NCI-H2107 treated with DMSO at 0.1 percent for 48 hours (cell line): Measurements from ENCODE around the gene CDK2AP2.
"Not testable (repeated sequence)": the region's sequence is repeated elsewhere in the genome, so short reads cannot be mapped to it uniquely, and the experiment has no call there.

ENCODE experiments used
- DNase-seq: peaks from one replicate; lab custom pipeline; 2025; ENCODE audit not compliant: unreplicated experiment; lab: John Stamatoyannopoulos, UW

The CDK2AP2 gene

DNA sequence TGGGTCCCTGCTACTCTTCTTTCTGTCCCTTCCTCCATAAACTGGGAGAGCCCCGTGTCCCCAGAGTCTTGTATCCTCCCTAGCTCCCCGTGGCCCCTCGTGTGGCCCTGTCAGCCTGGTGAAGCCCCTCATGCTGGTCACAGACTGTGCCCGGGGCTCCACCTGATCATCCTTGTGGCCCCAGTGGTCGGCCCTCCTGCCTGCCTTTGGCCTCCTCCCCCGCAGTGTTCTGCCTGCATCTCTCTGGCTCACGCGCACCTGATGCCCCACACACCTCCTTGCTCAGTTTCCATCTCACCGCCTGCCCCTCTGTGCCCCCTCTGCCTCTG, 16.5 kb upstream of the CDK2AP2 start:
- DNase-seq: no peak

GRCh38 chr11:67523556-67524479, 15.9 kb upstream of the CDK2AP2 start:
- DNase-seq: no peak

GRCh38 chr11:67522844-67523555, 15.0 kb upstream of the CDK2AP2 start, which contains the start of gene CABP2:
CABP2 (minus strand) TSS chr11:67523446; CDS start chr11:67523326, 120 bp downstream.
- DNase-seq: no peak

DNA sequence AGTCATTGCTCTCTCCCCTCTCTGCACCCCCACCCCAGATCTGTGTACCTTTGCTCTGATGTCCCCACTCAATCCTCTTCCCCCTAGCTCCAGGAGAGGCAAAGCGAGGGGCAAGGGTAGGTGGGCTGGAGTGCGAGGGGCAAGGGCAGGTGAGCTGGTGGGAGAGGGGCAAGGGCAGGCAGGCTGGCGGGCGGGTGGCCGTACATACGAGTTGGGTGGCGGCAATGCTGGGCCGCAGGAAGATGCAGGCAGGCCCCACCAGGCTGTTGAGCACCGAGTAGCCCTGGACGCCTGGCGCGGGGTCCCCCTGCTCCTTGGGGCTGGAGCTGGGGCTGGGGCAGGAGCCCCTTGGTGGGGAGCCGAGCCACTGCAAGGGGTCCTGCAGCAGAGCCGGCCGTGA, 14.4 kb upstream of the CDK2AP2 start:
- no peak for DNase-seq

DNA sequence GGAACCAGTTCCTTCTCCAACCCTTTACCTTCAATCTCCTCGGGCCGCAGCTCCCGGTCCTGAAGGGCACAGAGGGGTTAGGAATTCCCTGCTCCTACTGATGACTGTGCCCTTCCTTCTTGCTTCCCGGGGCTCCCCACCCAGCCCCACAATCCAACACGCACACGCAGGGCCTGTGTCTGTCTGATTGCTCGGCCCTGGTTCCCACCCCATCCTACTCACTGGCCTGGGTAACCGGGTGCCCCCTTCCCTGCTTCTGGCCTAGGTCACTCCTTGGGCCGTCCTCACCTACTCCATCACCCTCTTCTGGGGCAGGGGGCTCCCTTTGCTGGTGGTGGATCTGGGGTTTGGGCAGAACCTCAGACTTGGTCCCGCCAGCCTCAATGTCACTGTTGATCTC, 14.0 kb upstream of the CDK2AP2 start:
- no peak for DNase-seq

DNA sequence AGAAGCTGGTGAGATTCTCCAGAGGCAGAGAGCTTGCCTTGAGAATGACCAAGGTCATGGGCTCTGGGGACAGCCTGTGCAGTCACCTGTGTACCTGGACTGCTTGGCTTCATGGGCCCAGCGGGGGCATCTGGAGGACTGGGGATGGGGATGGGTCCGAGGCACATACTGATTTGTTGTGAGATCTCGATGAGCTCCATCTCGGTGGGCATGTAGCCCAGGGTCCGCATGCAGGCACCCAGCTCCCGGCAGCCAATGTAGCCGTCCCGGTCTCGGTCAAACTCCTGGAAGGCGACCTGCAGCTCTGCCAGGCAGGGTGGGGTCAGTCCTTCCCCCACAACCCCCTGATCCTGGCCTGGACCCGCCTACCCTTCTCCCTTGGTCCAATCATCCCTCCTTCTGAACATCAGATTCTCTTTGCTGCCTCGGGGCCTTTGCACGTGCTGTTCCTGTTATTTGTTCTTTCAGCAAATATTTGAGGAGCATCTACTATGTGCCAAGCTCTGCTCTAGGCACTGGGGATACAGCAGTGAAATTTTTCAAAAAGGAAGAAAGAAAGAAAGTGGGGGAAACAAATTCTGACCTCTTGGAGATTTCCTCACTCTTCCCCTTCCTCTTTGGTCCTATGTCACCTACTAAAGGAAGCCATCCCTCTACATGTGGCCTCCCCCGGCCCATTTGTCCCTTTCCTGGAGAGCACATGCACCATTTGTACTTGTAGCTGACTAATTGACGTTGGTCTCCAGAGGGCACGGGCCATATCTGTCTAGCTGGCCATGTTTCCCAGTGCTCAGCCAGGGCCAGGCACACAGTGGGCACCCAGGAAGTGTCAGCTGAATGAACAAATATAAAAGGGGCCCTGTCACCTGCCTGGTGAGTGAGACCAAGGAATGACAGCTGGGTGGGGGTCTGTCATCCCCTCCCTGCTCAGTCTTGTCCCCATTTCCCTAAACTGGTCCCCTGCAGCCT, 13.2 kb upstream of the CDK2AP2 start:
- DNase-seq: no peak

DNA sequence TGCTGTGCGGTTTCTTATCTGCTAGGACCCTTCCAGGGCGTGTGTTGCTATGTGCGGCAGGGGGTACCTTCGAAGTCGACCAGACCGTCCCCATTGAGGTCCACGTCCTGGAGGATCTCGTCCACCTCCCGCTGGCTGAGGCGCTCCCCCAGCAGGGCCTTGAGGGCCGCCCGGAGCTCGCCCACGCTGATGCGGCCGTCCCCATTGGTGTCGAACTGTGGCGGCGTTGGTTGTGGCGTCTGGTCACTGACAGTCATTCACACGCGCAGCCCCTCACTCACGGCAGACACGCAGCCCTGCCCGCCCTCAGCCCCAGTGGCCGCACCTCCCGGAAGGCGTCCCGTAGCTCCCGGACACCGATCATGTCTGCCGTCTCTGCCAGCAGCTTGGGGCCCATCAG, 11.8 kb upstream of the CDK2AP2 start:
- no peak for DNase-seq

DNA sequence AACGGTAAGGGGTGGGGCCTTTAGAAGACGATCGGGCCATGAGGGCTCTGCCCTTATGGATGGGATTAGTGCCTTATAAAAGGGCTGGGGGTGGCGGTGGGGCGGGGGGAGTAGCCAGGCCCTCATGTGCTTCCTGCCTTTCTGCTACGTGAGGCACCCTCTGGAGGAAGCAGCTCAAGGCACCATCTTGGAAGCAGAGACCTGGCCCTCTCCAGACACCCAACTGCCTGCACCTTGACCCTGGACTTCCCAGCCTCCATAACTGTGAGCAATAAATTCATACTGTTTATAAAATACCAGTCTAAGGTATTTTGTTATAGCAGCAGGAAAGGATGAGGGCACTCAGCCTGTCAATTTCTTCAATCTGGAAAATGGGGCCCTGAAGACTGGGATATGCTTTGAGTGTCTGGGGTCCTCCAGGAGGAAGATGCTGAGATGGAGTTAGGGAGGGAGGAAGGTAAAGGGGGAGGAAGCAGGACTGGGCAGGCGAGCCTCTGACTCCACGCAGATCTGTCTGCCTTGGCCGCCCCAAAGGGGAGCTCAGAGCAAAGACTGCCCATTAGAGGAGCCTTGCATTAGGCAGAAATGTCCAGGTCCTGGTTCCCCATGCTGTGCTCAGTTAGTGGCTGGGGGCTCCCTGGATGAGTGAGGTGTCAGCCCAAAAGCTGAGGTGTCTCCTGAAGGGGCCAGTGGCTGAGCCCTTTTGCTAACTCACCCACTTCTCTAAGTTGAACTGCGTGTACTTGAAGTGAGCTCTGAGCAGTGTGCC, 10.0 kb upstream of the CDK2AP2 start:
- DNase-seq: no peak

DNA sequence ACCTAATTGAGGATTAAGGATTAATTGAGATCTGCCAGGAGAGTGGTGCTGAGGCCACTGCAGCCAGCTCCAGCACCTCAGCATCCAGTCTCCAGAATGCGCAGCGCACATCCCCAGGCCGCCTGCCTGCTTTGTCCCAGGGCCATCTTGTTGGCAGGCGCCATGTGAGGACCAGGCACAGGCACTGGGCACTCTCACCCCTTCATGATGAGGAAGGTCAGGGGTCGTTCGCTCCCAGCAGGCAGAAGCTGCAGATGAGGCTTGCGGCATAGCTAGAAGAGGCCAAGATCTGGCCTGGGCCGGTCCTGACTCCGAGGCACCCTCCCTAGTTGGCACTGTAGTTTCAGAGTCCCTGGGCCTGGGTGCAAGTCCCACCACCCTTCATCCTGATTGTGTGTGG, 8.8 kb upstream of the CDK2AP2 start:
- DNase-seq: no peak

DNA sequence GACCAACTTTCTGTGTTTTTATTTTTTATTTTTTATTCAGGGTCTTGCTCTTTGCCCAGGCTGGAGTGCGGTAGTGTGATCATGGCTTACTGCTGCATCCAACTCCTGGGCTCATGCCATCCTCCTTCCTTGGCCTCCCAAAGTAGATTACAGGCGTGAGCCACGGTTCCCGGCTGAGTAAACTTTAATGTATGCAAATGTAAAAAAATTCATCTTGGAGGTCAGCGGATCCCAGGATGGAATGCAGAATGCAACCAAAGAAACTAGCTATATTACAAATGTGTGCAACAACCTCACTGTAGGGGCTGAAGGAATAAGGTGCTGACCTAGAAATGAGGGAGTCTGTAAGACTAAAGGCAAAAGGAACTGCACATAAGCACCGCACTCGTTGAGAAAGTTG, 6.2 kb upstream of the CDK2AP2 start:
- DNase-seq: no peak

DNA sequence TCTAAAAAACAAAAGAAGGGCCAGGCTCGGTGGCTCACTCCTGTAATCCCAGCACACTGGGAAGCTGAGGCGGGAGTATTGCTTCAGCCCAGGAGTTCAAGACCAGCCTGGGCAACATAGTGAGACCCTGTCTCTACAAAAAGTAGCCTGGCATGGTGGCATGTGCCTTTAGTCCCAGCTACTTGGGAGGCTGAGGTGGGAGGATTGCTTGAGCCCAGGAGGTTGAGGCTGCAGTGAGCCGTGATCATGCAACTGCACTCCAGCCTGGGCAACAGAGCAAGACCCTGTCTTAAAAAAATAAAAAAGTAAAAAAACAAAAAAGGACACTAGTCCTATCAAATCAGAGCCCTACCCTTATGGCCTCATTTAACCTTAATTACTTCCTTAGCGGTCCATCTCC, 3.6 kb upstream of the CDK2AP2 start:
- not testable (repeated sequence) for DNase-seq

DNA sequence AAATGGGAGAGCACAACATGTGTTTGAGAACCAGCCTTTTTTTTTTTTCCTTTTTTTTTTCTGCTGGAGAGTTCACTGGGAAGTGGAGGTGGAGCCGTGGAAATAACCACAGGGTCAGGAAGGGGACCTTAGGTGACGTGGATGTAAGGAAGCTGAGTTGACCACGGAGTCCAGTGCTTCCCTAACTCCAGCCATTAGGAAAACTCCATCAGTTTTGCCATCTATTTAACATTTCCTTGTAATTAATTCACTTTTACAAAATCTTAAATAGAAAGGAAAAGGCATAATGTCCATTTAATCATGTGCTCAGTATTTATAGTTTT, 2.0 kb upstream of the CDK2AP2 start:
- no peak for DNase-seq

GRCh38 chr11:67508486-67509121, 642 bp upstream of the CDK2AP2 start:
- DNase-seq: peak; percentile 89

DNA sequence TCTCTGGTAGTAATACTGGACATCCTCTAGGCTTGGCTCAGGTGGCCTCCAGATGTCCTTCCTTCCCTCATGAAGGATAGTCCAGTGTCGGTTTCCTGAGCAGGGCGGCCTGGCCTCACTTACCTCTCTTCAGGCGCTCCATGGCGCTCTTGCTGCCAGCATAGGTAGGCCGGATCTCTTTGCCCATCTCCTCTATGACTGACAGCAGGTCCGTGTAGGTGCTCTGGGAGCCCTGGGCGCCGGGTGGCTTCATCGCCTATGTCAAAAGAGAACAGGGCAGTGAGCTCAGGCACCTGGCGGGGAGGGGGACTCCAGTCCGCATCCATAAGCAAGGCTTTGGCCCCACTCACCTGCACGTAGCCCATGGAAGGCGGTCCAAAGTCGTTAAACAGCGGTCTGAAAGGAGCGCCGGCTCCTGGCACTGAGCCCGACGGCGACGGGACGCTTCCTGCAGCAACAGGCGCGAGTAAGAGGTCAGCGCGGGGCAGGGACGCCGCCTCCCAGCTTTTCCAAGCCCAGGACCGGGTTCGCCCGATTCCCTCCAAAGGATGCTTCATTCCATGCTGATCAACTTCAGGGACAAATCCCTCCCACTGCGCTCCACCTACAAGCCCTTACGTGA, 609 bp downstream of the CDK2AP2 start:
- no peak for DNase-seq

- no peak for DNase-seq
Measured at GRCh38 chr11:67506426-67507051, 1.4 kb downstream of the CDK2AP2 start.

- peak; percentile 31 for DNase-seq
Measured at GRCh38 chr11:67505605-67506396, 2.2 kb downstream of the CDK2AP2 start.

DNA sequence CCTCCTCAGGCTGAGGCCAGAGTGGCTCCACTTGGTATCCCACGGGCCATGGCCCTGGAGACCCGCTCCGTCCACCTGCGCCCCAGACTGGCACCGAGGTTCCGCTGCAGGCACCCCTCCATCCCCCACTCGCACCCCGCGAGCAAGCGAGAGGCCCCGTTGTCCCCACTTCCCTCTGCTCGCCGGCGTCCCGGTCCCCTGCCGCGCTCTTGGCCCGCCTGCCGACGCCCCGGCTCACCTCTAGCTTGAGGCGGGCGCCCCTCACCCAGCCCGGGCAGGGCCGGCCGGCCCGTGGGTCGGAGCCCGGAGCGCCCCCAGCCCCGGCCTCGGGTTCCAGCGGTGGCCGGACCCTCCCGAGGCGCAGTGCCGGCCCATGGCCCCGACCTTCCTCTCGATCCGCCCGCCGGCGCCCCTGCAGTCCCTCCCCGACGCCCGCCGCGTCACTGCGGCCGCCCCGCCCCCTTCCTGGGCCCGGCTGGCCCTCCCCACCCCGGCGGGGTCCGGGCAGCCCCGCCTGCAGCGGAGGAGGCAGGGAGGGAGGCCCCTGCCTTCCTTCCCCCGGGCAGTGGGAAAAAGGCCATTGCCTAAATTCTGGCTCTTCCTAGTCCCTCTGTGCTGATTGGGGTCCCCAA, 2.9 kb downstream of the CDK2AP2 start, which contains the start of gene PITPNM1:
Gene PITPNM1, minus strand, starts transcription at position 414 of the 632 bp plus-strand sequence. CDS start 1,183 bp downstream, outside the sequence.
- no peak for DNase-seq
